GM18861 (cell line): ENCODE results near the gene KIF2A.

Source experiments
- ATAC-seq: cut with Tn5 transposase; IDR thresholded peaks from one replicate; pipeline ENCODE4 v1.9.1; 2021; ENCODE audit not compliant: unreplicated experiment

The KIF2A gene

GRCh38 chr5:62327138-62328053, 21.4 kb downstream of the KIF2A start:
- no peak for ATAC-seq

GRCh38 chr5:62328772-62329491, 22.9 kb downstream of the KIF2A start:
- no peak for ATAC-seq

- no peak for ATAC-seq
These were observed 24.3 kb downstream of the KIF2A start for GRCh38 chr5:62330302-62330701.

GRCh38 chr5:62331921-62332320, 25.9 kb downstream of the KIF2A start:
- no peak for ATAC-seq

GRCh38 chr5:62333250-62333794, 27.3 kb downstream of the KIF2A start:
- ATAC-seq = no peak

- no peak for ATAC-seq
These were observed 28.1 kb downstream of the KIF2A start for GRCh38 chr5:62334082-62334481.

- ATAC-seq = no peak
These were observed 34.4 kb downstream of the KIF2A start for GRCh38 chr5:62340392-62340791.

GRCh38 chr5:62340979-62341378, 35.0 kb downstream of the KIF2A start:
- no peak for ATAC-seq

- no peak for ATAC-seq
These were observed 35.9 kb downstream of the KIF2A start for GRCh38 chr5:62341783-62342475.

GRCh38 chr5:62342476-62342837, 36.5 kb downstream of the KIF2A start:
- no peak for ATAC-seq

- no peak for ATAC-seq
These were observed 37.4 kb downstream of the KIF2A start for GRCh38 chr5:62343428-62343827.

- no peak for ATAC-seq
These were observed 40.7 kb downstream of the KIF2A start for GRCh38 chr5:62346748-62347147.

- ATAC-seq = no peak
These were observed 41.9 kb downstream of the KIF2A start for GRCh38 chr5:62347928-62348327.

- no peak for ATAC-seq
These were observed 42.9 kb downstream of the KIF2A start for GRCh38 chr5:62348723-62349481.

- peak; percentile 87 for ATAC-seq
These were observed 48.2 kb downstream of the KIF2A start for GRCh38 chr5:62354028-62354874.

- no peak for ATAC-seq
These were observed 56.7 kb downstream of the KIF2A start for GRCh38 chr5:62362701-62363100.

- ATAC-seq = no peak
These were observed 63.0 kb downstream of the KIF2A start for GRCh38 chr5:62369039-62369438.

GRCh38 chr5:62371409-62371808, 65.4 kb downstream of the KIF2A start:
- ATAC-seq = no peak

GRCh38 chr5:62372600-62372999, 66.6 kb downstream of the KIF2A start:
- no peak for ATAC-seq

GRCh38 chr5:62373382-62373781, 67.4 kb downstream of the KIF2A start:
- no peak for ATAC-seq
